ENCODE results near the gene PSMC1. TPM values are rescaled to one million over a fixed set of nuclear protein-coding genes. Genes with fewer than 3 reads are reported as not detected.
A peak's percentile ranks its signal among the peaks of the same experiment; 100 is the strongest.

PSMC1 gene
- total RNA-seq, 1 donor from 2014 or later = 112 TPM

DNA sequence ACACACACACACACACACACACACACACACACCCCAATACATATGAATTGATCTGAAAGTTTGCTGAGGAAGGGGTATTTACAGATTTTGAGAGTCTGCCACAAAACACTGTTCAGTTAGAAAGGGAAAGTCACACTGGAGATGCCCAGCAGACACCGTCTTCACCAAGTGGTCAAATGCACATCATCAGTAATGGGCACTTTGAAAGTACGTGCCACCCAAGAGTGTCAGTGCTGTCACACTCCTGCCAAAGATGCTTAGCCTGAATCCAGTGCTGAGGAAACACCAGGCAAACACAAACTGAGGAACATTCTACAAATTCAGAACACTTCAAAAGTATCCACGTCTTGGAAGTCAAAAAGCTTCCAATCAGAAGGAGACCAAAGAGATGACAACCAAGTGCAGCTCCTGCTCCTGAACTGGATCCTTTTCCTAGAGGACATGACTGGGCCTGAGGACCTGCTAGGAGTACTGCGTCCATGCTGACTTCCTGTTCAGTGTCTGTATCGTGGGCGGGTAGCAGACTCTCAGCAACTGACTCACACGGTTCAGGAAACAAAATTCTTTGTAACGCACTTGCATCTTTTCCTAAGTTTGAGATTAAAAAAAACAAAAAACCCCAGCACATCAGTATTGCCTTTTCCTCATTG lies 18.6 kb downstream of the PSMC1 start:
- H3K27ac ChIP-seq (ENCODE audit: low read depth, low read length) = peak overlapping the region; percentile 94
- H2AFZ ChIP-seq (ENCODE audit: low read depth, low read length) = no peak overlapping the region
- peaks cover 23% of the 10 kb centered on the region for H3K4me1 ChIP-seq (ENCODE audit: insufficient read depth, low read length)
- H3K9me3 Mint-ChIP-seq (ENCODE audit: unreplicated experiment) = no peaks in the 10 kb centered on the region
- no peaks in the 10 kb centered on the region for H3K27me3 Mint-ChIP-seq (ENCODE audit: low read depth, unreplicated experiment)
- H3K9ac ChIP-seq (ENCODE audit: low read length) = peak overlapping the region; percentile 77
- H3K36me3 ChIP-seq (ENCODE audit: insufficient read depth, low read length) = peaks cover 33% of the 10 kb centered on the region
- no peaks in the 10 kb centered on the region for H3K27me3 ChIP-seq (ENCODE audit: insufficient read depth, low read length)
- DNase-seq (ENCODE audit: low read depth) = peak; percentile 86
- H3K4me2 ChIP-seq (ENCODE audit: low read length) = peak overlapping the region; percentile 66
- peak overlapping the region; percentile 64 for H3K27ac Mint-ChIP-seq (ENCODE audit: unreplicated experiment)
- no peak overlapping the region for H3K4me3 ChIP-seq (ENCODE audit: insufficient read depth, low read depth, low read length)
- H3K79me2 ChIP-seq (ENCODE audit: insufficient read depth, low read length) = no peaks in the 10 kb centered on the region
- peaks cover 5% of the 10 kb centered on the region for H4K20me1 ChIP-seq (ENCODE audit: insufficient read depth, low read length)
- H3K9me3 ChIP-seq (ENCODE audit: insufficient read depth, low read depth, low read length) = no peaks in the 10 kb centered on the region
- peak overlapping the region; percentile 41 for H3K4me3 Mint-ChIP-seq (ENCODE audit: unreplicated experiment)
- peaks cover 17% of the 10 kb centered on the region for H3K4me1 Mint-ChIP-seq (ENCODE audit: low read depth, unreplicated experiment)
- no peak for TF ChIP-seq EZH2 (IDR thresholded peaks at IDR 0.05; ENCODE audit: insufficient read depth, low read length)
- TF ChIP-seq, protein P1, sequence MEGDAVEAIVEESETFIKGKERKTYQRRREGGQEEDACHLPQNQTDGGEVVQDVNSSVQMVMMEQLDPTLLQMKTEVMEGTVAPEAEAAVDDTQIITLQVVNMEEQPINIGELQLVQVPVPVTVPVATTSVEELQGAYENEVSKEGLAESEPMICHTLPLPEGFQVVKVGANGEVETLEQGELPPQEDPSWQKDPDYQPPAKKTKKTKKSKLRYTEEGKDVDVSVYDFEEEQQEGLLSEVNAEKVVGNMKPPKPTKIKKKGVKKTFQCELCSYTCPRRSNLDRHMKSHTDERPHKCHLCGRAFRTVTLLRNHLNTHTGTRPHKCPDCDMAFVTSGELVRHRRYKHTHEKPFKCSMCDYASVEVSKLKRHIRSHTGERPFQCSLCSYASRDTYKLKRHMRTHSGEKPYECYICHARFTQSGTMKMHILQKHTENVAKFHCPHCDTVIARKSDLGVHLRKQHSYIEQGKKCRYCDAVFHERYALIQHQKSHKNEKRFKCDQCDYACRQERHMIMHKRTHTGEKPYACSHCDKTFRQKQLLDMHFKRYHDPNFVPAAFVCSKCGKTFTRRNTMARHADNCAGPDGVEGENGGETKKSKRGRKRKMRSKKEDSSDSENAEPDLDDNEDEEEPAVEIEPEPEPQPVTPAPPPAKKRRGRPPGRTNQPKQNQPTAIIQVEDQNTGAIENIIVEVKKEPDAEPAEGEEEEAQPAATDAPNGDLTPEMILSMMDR (IDR thresholded peaks at IDR 0.05; ENCODE audit: insufficient read depth, low read depth, low read length) = no peak
- H3K36me3 Mint-ChIP-seq (ENCODE audit: low read depth, unreplicated experiment) = peaks cover 11% of the 10 kb centered on the region
- peak; percentile 60 for FAIRE-seq

DNA sequence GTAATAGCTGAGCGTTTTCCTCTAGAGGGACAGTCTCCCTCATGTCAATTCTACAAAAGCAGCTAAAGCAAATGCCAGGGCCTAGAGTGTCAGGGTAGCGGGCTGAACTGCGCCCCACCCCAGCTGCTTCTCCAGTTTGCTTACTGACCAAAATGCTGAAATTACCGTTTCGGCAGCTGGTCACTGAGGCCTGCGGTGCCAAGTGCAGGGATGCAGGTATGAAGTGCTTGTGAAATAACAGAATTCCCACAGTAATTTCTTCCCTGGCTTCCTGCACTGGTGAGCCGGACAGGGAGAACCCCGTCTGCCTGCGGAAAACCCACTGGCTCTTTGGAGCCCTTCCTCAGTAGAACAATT lies 19.1 kb downstream of the PSMC1 start:
- TF ChIP-seq EZH2 (IDR thresholded peaks at IDR 0.05; ENCODE audit: insufficient read depth, low read length) = no peak
- TF ChIP-seq, protein P1 (IDR thresholded peaks at IDR 0.05; ENCODE audit: insufficient read depth, low read depth, low read length) = no peak
- Mint-ChIP-seq H3K9me3 (ENCODE audit: unreplicated experiment) (no peaks in the 10 kb centered on the region), H3K36me3 (ENCODE audit: low read depth, unreplicated experiment) (peaks cover 11% of the 10 kb centered on the region), H3K27ac (ENCODE audit: unreplicated experiment) (peak overlapping the region; percentile 96), H3K27me3 (ENCODE audit: low read depth, unreplicated experiment) (no peaks in the 10 kb centered on the region), H3K4me1 (ENCODE audit: low read depth, unreplicated experiment) (peaks cover 17% of the 10 kb centered on the region), H3K4me3 (ENCODE audit: unreplicated experiment) (no peak overlapping the region)
- peak overlapping the region; percentile 94 for H3K27ac ChIP-seq (ENCODE audit: low read depth, low read length)
- no peaks in the 10 kb centered on the region for H3K79me2 ChIP-seq (ENCODE audit: insufficient read depth, low read length)
- H3K4me2 ChIP-seq (ENCODE audit: low read length) = peak overlapping the region; percentile 66
- DNase-seq (ENCODE audit: low read depth) = no peak
- H3K9me3 ChIP-seq (ENCODE audit: insufficient read depth, low read depth, low read length) = no peaks in the 10 kb centered on the region
- FAIRE-seq = no peak
- H3K36me3 ChIP-seq (ENCODE audit: insufficient read depth, low read length) = peaks cover 28% of the 10 kb centered on the region
- no peak overlapping the region for H2AFZ ChIP-seq (ENCODE audit: low read depth, low read length)
- peak overlapping the region; percentile 77 for H3K9ac ChIP-seq (ENCODE audit: low read length)
- peaks cover 3% of the 10 kb centered on the region for H4K20me1 ChIP-seq (ENCODE audit: insufficient read depth, low read length)
- H3K4me3 ChIP-seq (ENCODE audit: insufficient read depth, low read depth, low read length) = no peak overlapping the region
- peaks cover 25% of the 10 kb centered on the region for H3K4me1 ChIP-seq (ENCODE audit: insufficient read depth, low read length)
- no peaks in the 10 kb centered on the region for H3K27me3 ChIP-seq (ENCODE audit: insufficient read depth, low read length)

DNA sequence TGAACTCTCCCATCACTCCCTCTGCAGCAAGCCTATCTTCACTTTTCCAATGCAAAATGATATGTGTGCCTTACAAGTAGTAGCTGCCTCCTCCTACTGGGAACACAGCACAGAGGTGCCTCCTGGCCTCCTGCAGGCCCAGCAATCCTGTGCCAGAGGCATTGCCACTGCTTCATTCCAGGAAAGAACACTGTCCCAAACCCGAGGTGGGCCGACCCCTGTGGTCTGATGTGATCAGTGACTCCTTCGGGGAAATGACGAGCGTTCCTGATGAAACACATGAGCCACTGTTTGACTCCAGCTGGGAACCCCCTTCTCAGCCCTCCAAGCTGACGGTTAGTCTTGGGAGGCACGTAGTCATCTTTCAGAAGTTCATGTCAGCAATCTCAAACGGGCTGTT lies 19.5 kb downstream of the PSMC1 start:
- no peak for TF ChIP-seq EZH2 (IDR thresholded peaks at IDR 0.05; ENCODE audit: insufficient read depth, low read length)
- TF ChIP-seq, protein P1 (IDR thresholded peaks at IDR 0.05; ENCODE audit: insufficient read depth, low read depth, low read length) = no peak
- Histone ChIP-seq H4K20me1 (ENCODE audit: insufficient read depth, low read length) (no peaks in the 10 kb centered on the region), H3K36me3 (ENCODE audit: insufficient read depth, low read length) (peaks cover 24% of the 10 kb centered on the region), H3K9ac (ENCODE audit: low read length) (peak overlapping the region; percentile 77), H3K4me2 (ENCODE audit: low read length) (peak overlapping the region; percentile 66), H3K9me3 (ENCODE audit: insufficient read depth, low read depth, low read length) (no peaks in the 10 kb centered on the region), H3K4me1 (ENCODE audit: insufficient read depth, low read length) (peaks cover 29% of the 10 kb centered on the region), H3K27ac (ENCODE audit: low read depth, low read length) (peak overlapping the region; percentile 94), H2AFZ (ENCODE audit: low read depth, low read length) (no peak overlapping the region), H3K27me3 (ENCODE audit: insufficient read depth, low read length) (no peaks in the 10 kb centered on the region), H3K4me3 (ENCODE audit: insufficient read depth, low read depth, low read length) (no peak overlapping the region), H3K79me2 (ENCODE audit: insufficient read depth, low read length) (no peaks in the 10 kb centered on the region)
- FAIRE-seq = no peak
- H3K4me3 Mint-ChIP-seq (ENCODE audit: unreplicated experiment) = peak overlapping the region; percentile 11
- H3K36me3 Mint-ChIP-seq (ENCODE audit: low read depth, unreplicated experiment) = peaks cover 11% of the 10 kb centered on the region
- no peaks in the 10 kb centered on the region for H3K27me3 Mint-ChIP-seq (ENCODE audit: low read depth, unreplicated experiment)
- H3K4me1 Mint-ChIP-seq (ENCODE audit: low read depth, unreplicated experiment) = peaks cover 21% of the 10 kb centered on the region
- H3K9me3 Mint-ChIP-seq (ENCODE audit: unreplicated experiment) = no peaks in the 10 kb centered on the region
- H3K27ac Mint-ChIP-seq (ENCODE audit: unreplicated experiment) = peak overlapping the region; percentile 96
- peak; percentile 79 for DNase-seq (ENCODE audit: low read depth)
